ENCODE measurements around the gene RUNX2. TPM values are rescaled to one million over a fixed set of nuclear protein-coding genes. Genes with fewer than 3 reads are reported as not detected.

The RUNX2 gene
- total and polyA plus RNA-seq, 9 donors: 0.34 to 2.0 (median 0.67) TPM

DNA sequence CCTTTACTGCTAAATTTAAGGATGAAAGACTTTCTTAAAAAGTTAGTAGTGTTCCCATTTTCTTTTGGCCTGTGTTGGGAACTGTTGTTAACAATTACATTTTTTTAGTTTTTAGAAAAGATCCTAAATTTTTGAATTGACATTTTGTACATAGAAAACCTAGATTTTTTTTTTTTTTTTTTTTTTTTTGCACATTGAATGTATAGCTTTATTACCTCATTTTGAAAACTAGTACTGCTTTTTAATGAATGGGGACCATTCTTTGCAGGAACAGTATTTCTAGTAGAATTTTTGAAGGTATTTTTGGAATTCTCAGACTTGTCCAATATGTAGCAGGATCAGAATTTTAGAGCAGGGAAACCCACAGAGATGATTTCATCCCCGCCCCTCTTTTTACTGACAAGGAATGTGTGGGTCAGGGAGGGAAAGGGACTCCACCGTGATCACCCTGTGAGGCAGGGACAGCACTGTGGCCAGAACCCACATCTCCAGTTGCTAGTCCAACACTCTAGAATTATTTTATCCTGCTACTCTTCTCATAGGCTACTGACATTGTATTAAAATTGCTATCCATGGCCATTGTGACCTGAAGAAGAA lies 204.0 kb downstream of the RUNX2 start:
- WGBS (ENCODE audit: insufficient coverage): no CpG with 5 or more reads among the region's 2 CpGs
- Histone ChIP-seq H3K4me3 (ENCODE audit: low read length) (no peak overlapping the region), H3K4me1 (ENCODE audit: control insufficient read depth, insufficient read depth, low read length) (peaks cover 4% of the 10 kb centered on the region), H3K36me3 (ENCODE audit: control insufficient read depth, insufficient read depth, low read length) (no peaks in the 10 kb centered on the region), H3K9me3 (replicated peaks; ENCODE audit: control insufficient read depth, low read depth, low read length) (no peaks in the 10 kb centered on the region), H3K27ac (ENCODE audit: low read length) (peak overlapping the region; percentile 44), H3K27me3 (ENCODE audit: control insufficient read depth, insufficient read depth, low read length) (no peaks in the 10 kb centered on the region)
- no peak for DNase-seq

DNA sequence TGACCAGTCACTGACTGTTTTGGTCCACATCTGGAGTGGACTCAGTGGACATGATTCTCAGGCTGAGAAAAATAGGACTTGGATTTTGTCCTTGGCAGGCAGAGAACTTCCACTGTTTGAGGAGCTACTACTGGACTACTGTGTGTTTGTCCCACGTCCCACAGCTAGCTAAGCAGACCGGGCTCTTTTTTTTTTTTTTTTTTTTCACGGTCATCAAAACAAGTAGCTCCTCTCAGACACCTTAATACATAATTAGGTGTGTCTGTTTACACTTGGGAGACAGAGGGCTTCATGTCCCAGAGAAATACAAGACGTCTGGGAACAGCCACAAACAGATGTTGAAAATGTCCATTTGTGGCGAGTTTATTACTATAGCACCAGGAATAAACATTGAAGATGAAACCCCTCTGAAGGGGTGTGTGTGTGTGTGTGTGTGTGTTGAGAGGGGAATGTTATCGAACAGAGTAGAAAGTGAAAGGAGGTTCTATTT lies 204.6 kb downstream of the RUNX2 start:
- peak overlapping the region; percentile 9 for H3K4me3 ChIP-seq (ENCODE audit: low read length)
- peaks cover 4% of the 10 kb centered on the region for H3K4me1 ChIP-seq (ENCODE audit: control insufficient read depth, insufficient read depth, low read length)
- no CpG with 5 or more reads among the region's 6 CpGs for WGBS (ENCODE audit: insufficient coverage)
- H3K9me3 ChIP-seq (replicated peaks; ENCODE audit: control insufficient read depth, low read depth, low read length): no peaks in the 10 kb centered on the region
- peak overlapping the region; percentile 74 for H3K27ac ChIP-seq (ENCODE audit: low read length)
- peak; percentile 88 for DNase-seq
- H3K36me3 ChIP-seq (ENCODE audit: control insufficient read depth, insufficient read depth, low read length): no peaks in the 10 kb centered on the region
- no peaks in the 10 kb centered on the region for H3K27me3 ChIP-seq (ENCODE audit: control insufficient read depth, insufficient read depth, low read length)

DNA sequence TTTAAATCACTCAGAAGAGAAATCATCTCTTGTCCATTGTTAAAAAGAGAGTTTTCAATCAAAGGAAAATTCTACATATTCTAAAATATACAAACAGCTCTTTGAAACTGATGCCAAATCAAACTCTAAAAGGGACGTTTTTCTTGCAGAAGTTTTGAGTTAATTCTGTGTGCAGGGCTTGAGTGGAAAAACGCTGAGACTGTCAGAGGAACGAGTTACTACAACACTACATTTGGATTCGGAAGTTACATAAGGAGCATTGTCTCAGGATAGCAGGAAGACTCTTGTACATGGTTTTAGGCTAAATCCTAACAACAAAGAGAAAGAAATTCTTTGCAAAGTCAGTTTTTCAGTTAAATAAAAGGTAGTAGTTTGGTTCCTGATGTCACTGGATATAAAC lies 205.3 kb downstream of the RUNX2 start:
- H3K36me3 ChIP-seq (ENCODE audit: control insufficient read depth, insufficient read depth, low read length): no peaks in the 10 kb centered on the region

DNA sequence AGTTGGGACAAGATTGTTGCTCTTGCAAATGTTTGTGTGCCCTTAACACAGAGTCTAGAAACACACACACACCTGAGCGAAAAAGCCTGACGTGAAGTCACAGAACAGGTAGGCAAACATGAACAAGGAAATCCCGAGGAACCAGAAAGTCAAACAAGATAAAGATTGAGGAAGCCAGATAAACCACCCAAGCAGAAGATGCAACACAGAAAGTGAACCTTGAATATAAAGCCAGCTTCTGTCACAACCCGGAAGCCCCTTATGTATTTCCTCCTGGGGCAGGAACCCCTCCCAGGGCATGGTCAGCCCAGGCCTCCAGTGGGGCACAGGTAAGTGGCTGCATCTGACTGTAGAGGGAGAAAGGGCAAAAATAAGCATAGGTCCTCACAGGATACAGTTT lies 207.8 kb downstream of the RUNX2 start:
- Histone ChIP-seq H3K4me1 (ENCODE audit: control insufficient read depth, insufficient read depth, low read length) (peaks cover 8% of the 10 kb centered on the region), H3K9me3 (replicated peaks; ENCODE audit: control insufficient read depth, low read depth, low read length) (no peaks in the 10 kb centered on the region), H3K27me3 (ENCODE audit: control insufficient read depth, insufficient read depth, low read length) (no peaks in the 10 kb centered on the region), H3K27ac (ENCODE audit: low read length) (no peak overlapping the region), H3K36me3 (ENCODE audit: control insufficient read depth, insufficient read depth, low read length) (no peaks in the 10 kb centered on the region), H3K4me3 (ENCODE audit: low read length) (no peak overlapping the region)
- 80% methylated on average over 1 of the region's 4 CpGs for WGBS (ENCODE audit: insufficient coverage)
- DNase-seq: no peak

More for the DNA sequence above, 205.3 kb downstream of the RUNX2 start:
- Histone ChIP-seq H3K27ac (ENCODE audit: low read length) (peak overlapping the region; percentile 74), H3K27me3 (ENCODE audit: control insufficient read depth, insufficient read depth, low read length) (no peaks in the 10 kb centered on the region), H3K9me3 (replicated peaks; ENCODE audit: control insufficient read depth, low read depth, low read length) (no peaks in the 10 kb centered on the region), H3K4me1 (ENCODE audit: control insufficient read depth, insufficient read depth, low read length) (peaks cover 4% of the 10 kb centered on the region), H3K4me3 (ENCODE audit: low read length) (no peak overlapping the region)
- WGBS (ENCODE audit: insufficient coverage): no CpG with 5 or more reads among the region's 4 CpGs
- DNase-seq: peak; percentile 88

DNA sequence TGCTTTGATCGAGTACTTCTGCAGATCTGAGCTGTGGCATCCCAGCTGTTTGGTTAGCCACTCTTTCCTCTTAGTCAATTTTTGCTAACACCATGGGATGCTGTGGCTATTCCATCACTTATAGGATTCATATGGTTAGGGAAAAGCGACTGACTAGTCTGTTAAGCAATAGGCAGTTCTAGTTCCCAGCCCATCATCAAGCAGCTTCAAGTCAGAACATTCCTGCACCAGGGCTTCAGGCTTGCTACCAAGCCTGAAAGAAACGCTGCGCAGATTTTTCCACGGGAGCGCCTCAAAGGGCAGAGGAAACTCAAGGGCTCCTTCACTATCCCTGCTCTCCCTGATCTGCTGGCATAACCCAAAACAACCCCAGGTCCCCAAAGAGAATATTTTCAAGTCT lies 209.4 kb downstream of the RUNX2 start:
- Histone ChIP-seq H3K4me3 (ENCODE audit: low read length) (no peak overlapping the region), H3K9me3 (replicated peaks; ENCODE audit: control insufficient read depth, low read depth, low read length) (no peaks in the 10 kb centered on the region), H3K36me3 (ENCODE audit: control insufficient read depth, insufficient read depth, low read length) (no peaks in the 10 kb centered on the region), H3K27me3 (ENCODE audit: control insufficient read depth, insufficient read depth, low read length) (no peaks in the 10 kb centered on the region), H3K4me1 (ENCODE audit: control insufficient read depth, insufficient read depth, low read length) (peaks cover 5% of the 10 kb centered on the region), H3K27ac (ENCODE audit: low read length) (no peak overlapping the region)
- no CpG with 5 or more reads among the region's 6 CpGs for WGBS (ENCODE audit: insufficient coverage)
- DNase-seq: no peak

DNA sequence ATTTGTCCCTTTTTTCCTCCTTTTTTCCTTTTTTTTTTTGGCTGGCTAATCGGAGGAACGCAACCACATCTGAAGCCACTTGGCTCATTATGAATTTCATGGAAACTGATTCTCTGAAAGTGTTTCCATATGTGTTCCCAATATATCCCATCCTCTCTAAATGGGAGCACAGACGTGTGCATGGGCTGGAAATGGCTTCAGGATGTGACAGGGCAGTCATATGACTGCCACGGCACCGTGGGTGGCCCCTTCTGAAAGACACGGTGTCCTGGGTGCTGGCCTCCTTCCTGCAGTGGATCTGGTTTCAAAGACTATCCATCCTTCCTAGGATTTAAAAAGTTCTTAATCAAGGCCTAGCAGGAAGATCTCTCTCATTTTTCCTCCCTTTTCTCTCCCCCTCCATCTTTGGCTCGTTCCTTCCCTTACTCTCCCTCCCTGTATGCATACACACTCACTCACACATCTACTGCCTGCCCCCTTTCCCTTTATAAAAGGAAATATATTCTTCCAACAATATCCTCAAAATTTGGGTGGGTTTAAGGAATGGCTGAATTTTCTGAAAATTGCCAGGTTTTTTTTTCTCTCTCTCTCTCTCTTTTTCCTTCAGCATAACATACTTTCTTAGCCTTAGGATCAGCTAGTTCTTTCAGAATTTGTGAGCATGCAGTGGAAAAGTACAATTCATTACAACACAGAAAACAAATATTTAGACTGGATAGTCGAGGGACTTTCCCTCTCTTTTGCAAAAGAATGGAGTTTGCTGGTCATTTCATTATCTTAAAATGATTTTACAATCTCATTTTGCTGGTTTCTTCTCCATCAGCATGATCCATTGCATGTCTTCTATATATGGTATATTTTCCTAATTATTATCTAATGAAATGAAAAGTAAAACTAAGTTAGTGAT lies 210.8 kb downstream of the RUNX2 start:
- peak overlapping the region; percentile 66 for H3K27ac ChIP-seq (ENCODE audit: low read length)
- H3K4me3 ChIP-seq (ENCODE audit: low read length): no peak overlapping the region
- peak; percentile 95 for DNase-seq
- no peaks in the 10 kb centered on the region for H3K9me3 ChIP-seq (replicated peaks; ENCODE audit: control insufficient read depth, low read depth, low read length)
- H3K4me1 ChIP-seq (ENCODE audit: control insufficient read depth, insufficient read depth, low read length): peaks cover 5% of the 10 kb centered on the region
- WGBS (ENCODE audit: insufficient coverage): 27% methylated on average over 3 of the region's 8 CpGs
- no peaks in the 10 kb centered on the region for H3K36me3 ChIP-seq (ENCODE audit: control insufficient read depth, insufficient read depth, low read length)
- no peaks in the 10 kb centered on the region for H3K27me3 ChIP-seq (ENCODE audit: control insufficient read depth, insufficient read depth, low read length)

DNA sequence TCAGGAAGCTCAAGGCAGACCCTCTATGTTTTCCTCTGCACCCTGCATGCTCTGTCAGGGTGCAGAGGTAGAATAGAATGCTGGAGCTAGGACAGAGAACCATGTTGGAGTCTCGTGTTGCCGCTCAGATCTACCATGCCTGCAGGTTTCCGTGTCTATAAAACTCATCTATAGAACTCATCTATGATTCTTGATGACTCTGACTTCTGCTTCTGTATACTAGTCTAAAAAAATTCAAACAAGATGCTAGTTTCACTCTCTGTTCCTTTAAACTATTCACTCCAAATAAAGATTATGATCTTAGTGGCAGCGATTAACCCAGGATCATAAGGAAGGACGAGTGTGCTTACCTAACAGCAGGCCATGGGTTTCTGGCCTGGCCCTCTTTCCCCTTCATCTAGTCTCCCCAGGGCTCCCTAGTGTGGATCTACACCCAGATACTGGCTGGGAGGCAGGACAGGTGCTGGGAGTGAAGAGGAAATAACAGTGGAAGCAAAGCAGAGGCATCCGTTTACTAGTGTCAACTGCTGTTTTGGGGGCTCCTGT lies 212.3 kb downstream of the RUNX2 start:
- H3K4me3 ChIP-seq (ENCODE audit: low read length): no peak overlapping the region
- no peak for DNase-seq
- H3K36me3 ChIP-seq (ENCODE audit: control insufficient read depth, insufficient read depth, low read length): no peaks in the 10 kb centered on the region
- WGBS (ENCODE audit: insufficient coverage): 89% methylated on average over 5 of the region's 6 CpGs
- no peaks in the 10 kb centered on the region for H3K27me3 ChIP-seq (ENCODE audit: control insufficient read depth, insufficient read depth, low read length)
- H3K4me1 ChIP-seq (ENCODE audit: control insufficient read depth, insufficient read depth, low read length): peaks cover 5% of the 10 kb centered on the region
- no peak overlapping the region for H3K27ac ChIP-seq (ENCODE audit: low read length)
- H3K9me3 ChIP-seq (replicated peaks; ENCODE audit: control insufficient read depth, low read depth, low read length): no peaks in the 10 kb centered on the region

DNA sequence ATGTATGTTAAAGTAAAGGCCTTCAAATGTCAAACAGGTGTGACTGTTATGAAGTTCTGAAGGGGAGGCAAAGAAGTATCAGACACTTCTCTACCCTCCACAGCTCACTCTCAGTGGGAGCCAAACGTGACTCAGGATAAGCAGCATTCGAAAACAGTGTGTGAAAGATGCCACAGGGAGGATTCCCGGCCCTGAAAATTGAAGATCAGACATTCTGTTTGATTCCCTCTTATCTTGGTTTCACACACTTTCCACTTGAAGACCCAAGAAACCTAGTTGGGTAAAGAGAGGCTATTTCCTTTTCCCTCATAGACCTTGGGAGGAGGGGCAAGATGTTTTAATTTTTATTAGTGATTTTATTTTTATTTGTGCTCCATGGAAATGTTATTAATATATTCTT lies 213.8 kb downstream of the RUNX2 start:
- H3K9me3 ChIP-seq (replicated peaks; ENCODE audit: control insufficient read depth, low read depth, low read length): no peaks in the 10 kb centered on the region
- no peak overlapping the region for H3K27ac ChIP-seq (ENCODE audit: low read length)
- H3K4me1 ChIP-seq (ENCODE audit: control insufficient read depth, insufficient read depth, low read length): peaks cover 5% of the 10 kb centered on the region
- H3K36me3 ChIP-seq (ENCODE audit: control insufficient read depth, insufficient read depth, low read length): no peaks in the 10 kb centered on the region
- DNase-seq: no peak
- H3K27me3 ChIP-seq (ENCODE audit: control insufficient read depth, insufficient read depth, low read length): no peaks in the 10 kb centered on the region
- WGBS (ENCODE audit: insufficient coverage): 80% methylated on average over 2 of the region's 3 CpGs
- H3K4me3 ChIP-seq (ENCODE audit: low read length): no peak overlapping the region

DNA sequence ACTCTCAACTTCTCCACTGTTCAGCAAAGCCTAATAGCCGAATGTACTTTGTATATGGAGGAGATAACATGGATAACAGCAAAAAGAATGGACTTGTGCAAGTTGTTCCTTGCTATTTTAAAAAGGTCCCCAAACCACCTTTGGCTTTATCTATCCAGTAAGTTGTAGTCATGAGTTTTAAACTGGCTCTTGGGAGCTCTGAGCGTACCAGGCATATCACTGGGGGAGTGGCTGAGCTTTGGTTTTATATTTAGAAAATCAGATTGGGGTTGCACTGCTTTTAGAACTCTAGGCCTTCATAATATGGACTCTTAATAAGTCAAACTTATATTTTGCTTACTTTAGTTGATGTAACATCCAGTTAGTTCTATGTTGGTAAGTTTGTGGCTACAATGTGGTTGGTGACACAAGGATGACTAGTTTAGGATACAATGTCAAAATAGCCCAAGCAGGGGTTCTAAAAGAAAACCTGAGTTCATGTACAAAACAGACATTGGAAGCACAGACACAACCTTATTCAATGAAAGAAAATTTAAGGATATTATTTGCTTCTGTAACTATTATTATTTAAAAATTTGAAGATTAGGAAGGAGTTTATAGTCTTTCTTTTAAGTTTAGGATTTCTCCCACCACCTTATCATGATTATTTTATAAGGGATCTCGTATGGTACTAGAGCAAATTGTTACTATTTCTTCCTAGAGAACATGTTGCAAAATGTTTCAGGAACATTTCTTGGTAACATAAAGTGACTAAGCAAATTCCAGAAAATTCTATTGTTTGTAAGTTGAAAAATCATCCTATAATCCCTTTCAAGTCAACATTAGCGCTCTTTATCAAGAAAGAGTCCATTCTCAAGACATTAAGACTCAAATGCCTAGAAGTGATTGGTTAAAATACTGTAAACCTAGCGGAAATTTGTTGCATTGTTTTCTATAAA lies 215.4 kb downstream of the RUNX2 start:
- DNase-seq: no peak
- WGBS (ENCODE audit: insufficient coverage): no CpG with 5 or more reads among the region's 5 CpGs

More for the DNA sequence above, 215.4 kb downstream of the RUNX2 start:
- Histone ChIP-seq H3K36me3 (ENCODE audit: control insufficient read depth, insufficient read depth, low read length) (no peaks in the 10 kb centered on the region), H3K9me3 (replicated peaks; ENCODE audit: control insufficient read depth, low read depth, low read length) (no peaks in the 10 kb centered on the region), H3K27me3 (ENCODE audit: control insufficient read depth, insufficient read depth, low read length) (no peaks in the 10 kb centered on the region), H3K4me1 (ENCODE audit: control insufficient read depth, insufficient read depth, low read length) (peaks cover 5% of the 10 kb centered on the region), H3K4me3 (ENCODE audit: low read length) (no peak overlapping the region), H3K27ac (ENCODE audit: low read length) (no peak overlapping the region)
